Spleen (tissue), 11 donors: ENCODE data around the gene ZSCAN5A. TPM values are rescaled to one million over a fixed set of nuclear protein-coding genes. Genes with fewer than 3 reads are reported as not detected.
A peak's percentile ranks its signal among the peaks of the same experiment; 100 is the strongest.
"Not testable (repeated sequence)": the region's sequence is repeated elsewhere in the genome, so short reads cannot be mapped to it uniquely, and the experiment has no call there.

Experiments
- DNase-seq: peaks from one replicate; pipeline ENCODE4 v3.0.0-alpha.2; 2020
- H3K27ac ChIP-seq, 8 donors: fragments of 200-600 bp; sonication (generic) in 7 of 8; 1 replicate in 4 of 8; 2 replicates in 4 of 8; pipeline versions ENCODE4 v1.5.0 to v1.8.0; 2016 to 2021; ENCODE audit warnings: inconsistent platforms in 4 of 8, mild to moderate bottlenecking in 4 of 8, moderate library complexity in 1 of 8
- H3K27me3 ChIP-seq, 7 donors: fragments of 200-600 bp; sonication (generic) in 6 of 7; replicated peaks in 1 of 7; 1 replicate in 4 of 7; 2 replicates in 3 of 7; pipeline versions ENCODE4 v1.5.0 to v1.8.0; 2016 to 2021; ENCODE audit warnings: inconsistent platforms in 3 of 7, mild to moderate bottlenecking in 1 of 7
- H3K36me3 ChIP-seq, 6 donors: fragments of 200-600 bp; sonication (generic) in 5 of 6; 1 replicate in 4 of 6; 2 replicates in 2 of 6; pipeline versions ENCODE4 v1.5.0 to v1.8.0; 2016 to 2021; ENCODE audit warnings: inconsistent platforms in 2 of 6
- H3K4me1 ChIP-seq, 6 donors: fragments of 200-600 bp; sonication (generic) in 5 of 6; 1 replicate in 3 of 6; 2 replicates in 3 of 6; pipeline versions ENCODE4 v1.5.0 to v1.8.0; 2016 to 2021; ENCODE audit warnings: inconsistent platforms in 3 of 6
- H3K4me3 ChIP-seq, 8 donors: fragments of 200-600 bp; sonication (generic) in 7 of 8; 1 replicate in 4 of 8; 2 replicates in 4 of 8; pipeline versions ENCODE4 v1.5.0 to v1.8.0; 2016 to 2021; ENCODE audit warnings: inconsistent platforms in 4 of 8, mild to moderate bottlenecking in 4 of 8, moderate library complexity in 2 of 8
- H3K9me3 ChIP-seq, 8 donors: fragments of 200-600 bp; sonication (generic) in 7 of 8; 1 replicate in 4 of 8; 2 replicates in 4 of 8; pipeline versions ENCODE4 v1.5.0 to v1.8.0; 2016 to 2021; ENCODE audit warnings: inconsistent platforms in 4 of 8
- CTCF ChIP-seq, 11 experiments: fragments of 200-600 bp in 7 of 11; fragments of 450-650 bp in 4 of 11; sonication (generic) in 4 of 11; IDR thresholded peaks in 8 of 11; conservative IDR thresholded peaks in 3 of 11; 1 replicate in 7 of 11; 2 replicates in 4 of 11; pipeline versions ENCODE4 v1.4.0 to v1.8.0; 2016 to 2021; ENCODE audit warnings: antibody characterized with exemption in 11 of 11, inconsistent platforms in 4 of 11, mild to moderate bottlenecking in 1 of 11
- POLR2A ChIP-seq, 3 donors: fragments of 450-650 bp; IDR thresholded peaks; one replicate each; pipeline ENCODE4 v1.5.1; 2017; ENCODE audit warnings: antibody characterized with exemption in 3 of 3, mild to moderate bottlenecking in 1 of 3
- POLR2AphosphoS5 ChIP-seq, 3 donors: sonication (generic); formaldehyde crosslinking; IDR thresholded peaks; one replicate each; pipeline ENCODE4 v1.5.1; 2017; ENCODE audit warnings: antibody characterized with exemption in 3 of 3
- WGBS, 5 donors: extraction: QIAGEN DNeasy Blood & Tissue Kit in 3 of 5; methylation state at CpG; one replicate each; pipeline versions ENCODE4 v1.1.5 to v1.1.7; 2013 to 2018; 5-methylcytosine and 5-hydroxymethylcytosine counted together
- intact Hi-C: fragments of 100-400 bp; cut with DNase I; formaldehyde crosslinking; loops from one replicate; pipeline ENCODE4 v1.15.0; 2023; ENCODE audit warnings: low total_unique reads
- polyA plus RNA-seq, 3 donors: library from polyadenylated mRNA; stranded (reverse); fragments of 200-250 nt; gene quantifications; one replicate each; pipeline ENCODE4 v1.2.1, GENCODE V29; 2013
- total RNA-seq, 7 donors: library from RNA; depleted of rRNA in 3 of 7; stranded (reverse); fragments of >200 nt in 3 of 7; fragmentation: NEBNext Ultra II Directional in 4 of 7; extraction: Animal tissue kit (Norgen Biotek cat#: 25700) in 4 of 7; gene quantifications; one replicate each; pipeline versions ENCODE4 v1.1.0 to v1.2.1, GENCODE V29; 2016 to 2021
- donor health status: healthy with polysubstance abuse.
- donor health status: DM: no; HTN: no; CAD: no; lungs with moderate emphysema.
- donor health status: DM: no; HTN: no; CAD: no.
- donor health status: Bipolar disorder and iron deficiency.
- donor health status: healthy.
- donor health status: DM: no; HTN: no; CAD: no.
- donor health status: DM: yes; HTN: yes; CAD: no.

ZSCAN5A gene
- total and polyA plus RNA-seq, 10 donors = 3.4 to 18.7 (median 7.1) TPM

- Histone ChIP-seq H3K9me3 (no peaks in the 10 kb centered on the region), H3K4me1 (no peaks in the 10 kb centered on the region), H3K27me3 (no peaks in the 10 kb centered on the region), H3K4me3 (no peak overlapping the region), H3K36me3 (no peaks in the 10 kb centered on the region), H3K27ac (no peak overlapping the region)
- intact Hi-C loops = loop anchor here (5.0 to 10.0 kb wide), 2 partner anchors 79 to 179 kb away; no protein-coding TSS in a partner anchor
- DNase-seq = no peak
- 48 to 68% (median 53%) methylated on average over 5 of the region's 5 CpGs for WGBS, 5 donors
- TF ChIP-seq POLR2AphosphoS5 (IDR thresholded peaks at IDR 0.05) = no peak
- no peak for TF ChIP-seq POLR2A (IDR thresholded peaks at IDR 0.05)
- TF ChIP-seq CTCF (IDR thresholded peaks at IDR 0.05 in 8 of 11, conservative IDR thresholded peaks at IDR 0.05 in 3 of 11) = peak in 6 of 11 experiments; percentile 23 to 47 (median 36)
These were observed 60.9 kb downstream of the ZSCAN5A start for GRCh38 chr19:56253737-56254136.

- peak; percentile 92 for DNase-seq
- intact Hi-C loops = loop anchor here (5.0 to 10.0 kb wide), 2 partner anchors 79 to 178 kb away; no protein-coding TSS in a partner anchor
- no peak overlapping the region for H3K27ac ChIP-seq
- no peak overlapping the region for H3K4me3 ChIP-seq
- WGBS, 5 donors = 26 to 49% (median 44%) methylated on average over 8 to 10 of the region's 10 CpGs
- TF ChIP-seq POLR2A (IDR thresholded peaks at IDR 0.05) = no peak
- TF ChIP-seq CTCF (IDR thresholded peaks at IDR 0.05 in 8 of 11, conservative IDR thresholded peaks at IDR 0.05 in 3 of 11) = peak; percentile 55 to 88 (median 81)
- TF ChIP-seq POLR2AphosphoS5 (IDR thresholded peaks at IDR 0.05) = peak in 1 of 3 donors; percentile 9
- H3K4me1 ChIP-seq = no peaks in the 10 kb centered on the region
- no peaks in the 10 kb centered on the region for H3K27me3 ChIP-seq
- no peaks in the 10 kb centered on the region for H3K9me3 ChIP-seq
- no peaks in the 10 kb centered on the region for H3K36me3 ChIP-seq
These were observed 61.8 kb downstream of the ZSCAN5A start for GRCh38 chr19:56252699-56253422.

- H3K27ac ChIP-seq, H3K27me3 ChIP-seq, H3K4me1 ChIP-seq, H3K9me3 ChIP-seq, H3K4me3 ChIP-seq, H3K36me3 ChIP-seq, intact Hi-C loops, DNase-seq: not testable (repeated sequence)
- WGBS, 5 donors = 94 to 95% (median 95%) methylated on average over 8 of the region's 8 CpGs
These were observed 65.8 kb downstream of the ZSCAN5A start for GRCh38 chr19:56248736-56249338.

GRCh38 chr19:56245764-56246163 is 68.9 kb downstream of the ZSCAN5A start:
- 58 to 77% (median 74%) methylated on average over 3 to 4 of the region's 4 CpGs for WGBS, 5 donors
- H3K4me1 ChIP-seq, H3K36me3 ChIP-seq, H3K9me3 ChIP-seq, intact Hi-C loops, H3K27me3 ChIP-seq, H3K27ac ChIP-seq, H3K4me3 ChIP-seq, DNase-seq: not testable (repeated sequence)

GRCh38 chr19:56245121-56245740 is 69.4 kb downstream of the ZSCAN5A start:
- DNase-seq = no peak
- TF ChIP-seq POLR2A (IDR thresholded peaks at IDR 0.05) (no peak), CTCF (IDR thresholded peaks at IDR 0.05 in 8 of 11, conservative IDR thresholded peaks at IDR 0.05 in 3 of 11) (no peak), POLR2AphosphoS5 (IDR thresholded peaks at IDR 0.05) (no peak)
- Histone ChIP-seq H3K36me3 (no peaks in the 10 kb centered on the region), H3K27me3 (no peaks in the 10 kb centered on the region), H3K4me3 (no peak overlapping the region), H3K27ac (no peak overlapping the region), H3K4me1 (no peaks in the 10 kb centered on the region), H3K9me3 (no peaks in the 10 kb centered on the region)
- WGBS, 5 donors = 89 to 95% (median 92%) methylated on average over 7 of the region's 7 CpGs
- intact Hi-C loops = no loop called here
